EH (cell line): ENCODE results near the gene FBXL15.
A peak's percentile ranks its signal among the peaks of the same experiment; 100 is the strongest.

Source experiments
- DNase-seq: peaks from one replicate; pipeline ENCODE4 v3.0.0-alpha.2; 2015; ENCODE audit warnings: low read depth

The FBXL15 gene

GRCh38 chr10:102411341-102412255 lies 9.0 kb upstream of the FBXL15 start:
- no peak for DNase-seq

- no peak for DNase-seq
Measured at GRCh38 chr10:102412293-102412692, 8.3 kb upstream of the FBXL15 start.

DNA sequence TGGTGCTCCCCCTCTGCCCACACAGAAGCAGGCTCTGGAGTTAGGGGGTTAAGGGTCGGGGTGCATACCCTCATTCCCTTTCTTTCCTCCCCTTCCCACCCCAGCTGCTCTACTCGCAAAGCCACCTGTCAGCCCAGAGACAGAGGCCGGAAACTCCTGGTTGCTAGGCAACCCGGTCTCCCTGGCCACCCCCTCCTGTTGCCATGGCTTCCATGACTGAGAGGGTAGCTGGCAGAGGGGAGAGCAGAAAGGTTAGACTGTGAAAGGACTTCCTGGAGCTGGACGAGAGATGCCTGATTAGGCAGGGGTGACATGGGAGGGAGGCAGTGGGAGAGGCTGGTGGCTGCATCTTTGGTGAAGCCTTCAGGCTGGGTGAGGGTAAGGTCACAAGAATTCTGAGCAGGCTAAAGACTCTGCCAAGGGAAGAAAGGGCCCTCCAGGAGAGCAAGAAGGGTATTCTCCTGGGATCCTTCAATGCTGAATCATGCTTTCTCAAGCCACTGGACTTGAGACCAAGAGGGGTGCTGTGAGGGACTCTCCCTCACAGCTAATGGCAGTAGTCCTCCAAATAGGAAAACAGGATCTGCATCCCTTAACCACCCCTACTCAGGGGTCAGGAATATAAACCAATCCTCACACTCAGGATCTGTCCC lies 7.5 kb upstream of the FBXL15 start:
- peak; percentile 31 for DNase-seq

GRCh38 chr10:102413806-102414561 lies 6.7 kb upstream of the FBXL15 start:
- no peak for DNase-seq

DNA sequence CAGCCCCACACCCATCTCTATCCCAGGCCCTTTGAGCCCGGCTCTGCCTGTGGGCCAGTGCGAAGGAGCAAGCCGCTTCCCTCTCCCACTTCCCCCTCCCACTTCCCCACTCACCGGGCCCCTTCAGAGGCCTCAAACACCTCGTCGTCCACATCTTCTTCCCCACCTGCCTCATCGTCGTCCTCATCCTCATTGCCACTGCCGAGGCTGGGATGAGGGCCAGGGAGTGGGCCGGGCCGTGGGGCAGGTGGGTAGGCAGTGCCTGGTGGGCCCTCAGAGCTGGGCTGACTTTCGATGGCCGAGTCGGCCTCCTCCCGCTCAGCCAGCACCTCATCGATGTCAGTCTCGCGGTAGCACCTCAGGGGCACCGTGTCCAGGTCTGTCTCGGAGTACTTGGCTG lies 5.9 kb upstream of the FBXL15 start:
- DNase-seq: no peak

- no peak for DNase-seq
Measured at GRCh38 chr10:102416283-102416682, 4.4 kb upstream of the FBXL15 start.

DNA sequence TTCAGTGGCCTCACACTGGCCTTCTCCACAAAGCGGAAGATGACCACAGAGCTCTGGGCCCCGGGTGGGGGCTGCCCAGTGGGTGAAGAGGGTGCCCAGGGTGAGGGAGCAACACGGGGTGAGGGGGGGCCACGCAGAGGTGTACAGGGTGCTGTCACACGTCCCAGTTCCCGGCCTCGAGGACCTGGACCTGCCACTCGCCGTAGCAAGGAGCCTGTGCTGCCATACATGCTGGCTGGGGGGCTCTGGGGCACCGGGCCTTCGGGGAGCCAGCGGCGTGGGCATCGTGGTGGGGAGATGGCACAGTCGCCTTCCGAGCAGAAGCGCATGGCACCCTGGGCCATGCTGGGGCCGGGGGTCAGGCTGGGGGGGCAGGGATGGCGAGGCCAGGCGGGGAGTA lies 3.9 kb upstream of the FBXL15 start:
- no peak for DNase-seq

- no peak for DNase-seq
Measured at GRCh38 chr10:102418622-102419268, 1.9 kb upstream of the FBXL15 start, which contains the start of gene PSD. Gene PSD, minus strand, starts transcription at chr10:102418785. Its CDS starts 1,747 bp downstream, at chr10:102417038.

- DNase-seq: peak; percentile 38
Measured at GRCh38 chr10:102419269-102420180, 1.1 kb upstream of the FBXL15 start.

- DNase-seq: no peak
Measured at GRCh38 chr10:102420181-102420713, 389 bp upstream of the FBXL15 start.

DNA sequence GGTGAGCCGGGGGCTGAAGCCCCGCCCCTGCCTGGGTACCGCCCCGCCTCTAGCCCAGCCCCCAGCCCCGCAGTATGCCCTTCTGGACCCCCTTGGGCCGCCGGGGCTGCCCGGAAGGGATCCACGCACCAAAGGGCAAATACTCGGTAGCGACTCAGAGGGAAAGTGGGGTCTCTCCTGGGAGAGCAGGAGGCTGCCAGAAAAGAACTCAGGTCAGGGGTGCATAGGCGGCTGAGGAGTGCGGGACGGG lies 796 bp downstream of the FBXL15 start:
- DNase-seq: no peak

- no peak for DNase-seq
Measured at GRCh38 chr10:102421757-102422512, 1.3 kb downstream of the FBXL15 start.

DNA sequence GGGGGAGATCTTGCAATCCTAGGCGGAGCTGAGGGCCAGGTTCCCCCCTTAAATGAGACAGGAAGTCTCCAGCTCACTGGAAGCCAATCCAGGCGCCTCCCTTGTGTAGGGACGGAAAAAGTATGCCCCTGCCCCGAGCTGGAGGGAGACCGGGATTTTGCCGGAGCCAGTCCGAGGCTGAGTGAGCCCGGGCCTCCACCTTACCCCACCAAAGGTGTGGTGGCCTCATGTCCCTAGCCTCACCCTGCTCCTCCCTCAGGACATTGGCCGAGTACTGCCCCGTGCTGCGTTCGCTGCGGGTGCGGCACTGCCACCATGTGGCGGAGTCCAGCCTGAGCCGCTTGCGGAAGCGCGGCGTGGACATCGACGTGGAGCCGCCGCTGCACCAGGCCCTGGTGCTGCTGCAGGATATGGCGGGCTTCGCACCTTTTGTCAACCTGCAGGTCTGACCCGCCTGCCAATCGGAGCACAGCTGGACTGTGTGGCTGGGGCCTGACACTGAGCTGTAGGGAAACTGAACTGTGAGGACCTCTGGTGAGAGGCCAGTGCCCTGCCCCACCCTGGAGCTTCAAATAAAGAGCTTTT lies 2.0 kb downstream of the FBXL15 start:
- peak; percentile 74 for DNase-seq

DNA sequence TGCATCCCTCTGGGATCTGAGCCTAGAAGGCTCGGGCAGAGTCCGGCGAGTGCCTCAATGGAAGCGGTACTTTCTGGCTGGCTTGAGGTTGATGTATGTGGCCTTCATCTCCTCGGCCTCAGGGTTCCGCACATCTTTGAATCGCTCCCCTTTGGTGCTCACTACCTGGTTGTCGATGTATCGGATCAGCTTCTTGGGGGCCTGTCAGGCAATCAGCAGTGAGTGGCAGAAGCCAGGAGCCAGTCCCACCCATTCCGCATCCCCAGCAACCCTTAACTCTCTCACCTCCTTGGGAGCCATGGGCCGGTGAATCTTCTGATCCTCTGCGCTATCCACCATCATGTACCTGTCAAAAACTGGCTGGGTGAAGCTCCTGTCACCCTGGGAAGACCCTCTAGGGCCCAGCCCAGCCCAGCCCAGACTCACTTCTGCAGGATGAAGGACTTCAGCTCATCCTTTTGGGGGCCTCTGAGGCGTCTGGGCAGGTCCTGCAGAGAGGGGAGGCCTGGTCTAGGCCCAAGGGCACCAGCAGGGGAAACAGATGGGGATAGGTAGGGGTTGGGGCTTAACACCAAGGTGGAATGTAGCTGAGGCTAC lies 2.8 kb downstream of the FBXL15 start:
- no peak for DNase-seq

GRCh38 chr10:102424145-102424544 lies 3.5 kb downstream of the FBXL15 start:
- no peak for DNase-seq

- DNase-seq: no peak
Measured at GRCh38 chr10:102424916-102425315, 4.3 kb downstream of the FBXL15 start.

DNA sequence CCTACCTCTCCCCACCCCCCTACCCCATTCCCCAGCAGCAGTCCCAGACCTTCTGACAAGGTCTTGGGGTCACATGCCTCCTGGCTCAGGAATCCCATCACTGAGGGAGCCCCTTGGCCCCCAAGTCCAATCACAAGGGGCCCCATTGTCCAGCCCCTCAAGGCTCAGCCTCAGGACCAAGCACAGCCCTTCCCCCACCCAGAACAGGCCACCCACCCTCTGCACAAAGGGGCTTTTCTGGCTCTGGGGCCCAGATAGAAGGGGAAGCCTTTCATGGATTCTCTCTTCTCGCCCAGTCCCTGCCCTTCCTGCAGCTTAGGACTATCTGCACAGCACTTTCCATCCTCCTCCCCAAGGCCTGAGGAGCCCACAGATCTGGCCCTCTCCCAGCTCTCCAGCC lies 4.8 kb downstream of the FBXL15 start:
- DNase-seq: no peak

DNA sequence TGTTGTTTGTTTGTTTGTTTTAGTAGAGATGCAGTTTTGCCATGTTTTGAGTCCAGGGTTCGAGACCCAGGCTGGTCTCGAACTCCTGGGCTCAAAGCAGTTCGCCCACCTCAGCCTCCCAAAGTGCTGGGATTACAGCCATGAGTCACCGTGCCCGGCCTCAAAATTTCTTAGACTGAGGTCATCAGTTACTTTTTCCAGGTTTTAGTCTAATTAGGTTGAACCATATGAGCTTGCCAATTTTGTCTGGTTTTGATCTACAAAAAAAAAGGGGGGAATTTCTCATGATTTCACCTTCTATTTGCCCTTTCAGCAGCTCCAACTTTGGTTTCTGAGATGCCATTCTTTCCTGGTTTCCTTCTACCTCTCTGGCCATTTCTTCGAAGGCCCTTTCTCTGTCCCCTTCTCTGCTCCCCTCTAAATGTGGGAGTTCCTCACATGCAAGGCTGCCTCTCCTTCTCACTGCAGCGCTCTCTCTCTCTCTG lies 6.2 kb downstream of the FBXL15 start:
- peak; percentile 53 for DNase-seq

DNA sequence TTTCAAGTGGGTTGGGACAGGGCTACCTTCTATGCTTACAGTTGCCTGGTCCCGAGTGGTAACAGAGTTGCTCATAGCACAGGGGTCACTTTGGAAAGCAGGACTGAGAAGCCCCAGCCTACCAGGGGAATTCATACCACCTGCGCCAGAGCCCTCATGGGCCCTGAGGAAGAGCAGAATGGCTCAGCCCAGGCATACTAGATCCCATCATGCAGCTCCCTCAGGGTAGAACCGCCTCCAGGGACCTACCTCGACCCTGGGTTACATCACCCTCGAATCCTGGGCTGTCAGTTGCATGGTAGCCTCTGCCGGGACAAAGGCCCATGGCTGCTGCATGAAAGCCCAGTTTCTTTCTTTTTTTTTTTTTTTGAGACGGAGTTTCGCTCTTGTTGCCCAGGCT lies 8.8 kb downstream of the FBXL15 start:
- DNase-seq: no peak
